Smooth muscle cell of the brain vasculature (primary cell): ENCODE data around the gene MTA3.
"Not testable (repeated sequence)": the region's sequence is repeated elsewhere in the genome, so short reads cannot be mapped to it uniquely, and the experiment has no call there.

ENCODE experiments used
- DNase-seq: peaks from one replicate; pipeline ENCODE4 v3.0.0-alpha.2; 2012; ENCODE audit warnings: low read depth, low spot score

Gene MTA3

GRCh38 chr2:42567364-42567763, 1.1 kb upstream of the MTA3 start:
- no peak for DNase-seq

GRCh38 chr2:42567806-42568400, 529 bp upstream of the MTA3 start:
- DNase-seq = no peak

- DNase-seq = no peak
Observed at GRCh38 chr2:42569116-42569711, 782 bp downstream of the MTA3 start.

GRCh38 chr2:42569883-42570282, 1.5 kb downstream of the MTA3 start:
- DNase-seq = no peak

- no peak for DNase-seq
Observed at GRCh38 chr2:42572297-42573081, 4.1 kb downstream of the MTA3 start.

GRCh38 chr2:42573256-42573655, 4.8 kb downstream of the MTA3 start:
- no peak for DNase-seq

GRCh38 chr2:42575458-42576064, 7.1 kb downstream of the MTA3 start:
- no peak for DNase-seq

GRCh38 chr2:42578621-42579020, 10.2 kb downstream of the MTA3 start:
- no peak for DNase-seq

- no peak for DNase-seq
Observed at GRCh38 chr2:42581257-42581656, 12.8 kb downstream of the MTA3 start.

- not testable (repeated sequence) for DNase-seq
Observed at GRCh38 chr2:42584628-42585027, 16.2 kb downstream of the MTA3 start.

- no peak for DNase-seq
Observed at GRCh38 chr2:42585779-42586178, 17.3 kb downstream of the MTA3 start.

- no peak for DNase-seq
Observed at GRCh38 chr2:42587526-42588117, 19.2 kb downstream of the MTA3 start.

- no peak for DNase-seq
Observed at GRCh38 chr2:42588121-42588520, 19.7 kb downstream of the MTA3 start.

- DNase-seq = no peak
Observed at GRCh38 chr2:42590176-42590575, 21.7 kb downstream of the MTA3 start.

- no peak for DNase-seq
Observed at GRCh38 chr2:42593282-42593681, 24.9 kb downstream of the MTA3 start.

GRCh38 chr2:42598656-42599055, 30.2 kb downstream of the MTA3 start:
- no peak for DNase-seq

GRCh38 chr2:42601076-42601475, 32.6 kb downstream of the MTA3 start:
- no peak for DNase-seq

- DNase-seq = no peak
Observed at GRCh38 chr2:42602218-42602875, 33.9 kb downstream of the MTA3 start.

GRCh38 chr2:42602876-42603219, 34.4 kb downstream of the MTA3 start:
- no peak for DNase-seq

GRCh38 chr2:42604341-42604867, 36.0 kb downstream of the MTA3 start:
- not testable (repeated sequence) for DNase-seq

- DNase-seq = not testable (repeated sequence)
Observed at GRCh38 chr2:42606166-42606565, 37.7 kb downstream of the MTA3 start.
